ENCODE data around the gene CYB5A.

CYB5A gene

GRCh38 chr18:74252039-74252395, 39.7 kb downstream of the CYB5A start:
- Histone ChIP-seq H3K4me1 (ENCODE audit: low read length) (no peaks in the 10 kb centered on the region), H3K27ac (ENCODE audit: low read length) (no peak overlapping the region), H2AFZ (ENCODE audit: low read depth, low read length) (no peak overlapping the region), H3K27me3 (ENCODE audit: low read depth, low read length) (no peaks in the 10 kb centered on the region), H3K4me3 (ENCODE audit: low read length) (no peak overlapping the region), H3K9me3 (ENCODE audit: insufficient read depth, low read length) (no peaks in the 10 kb centered on the region), H3K79me2 (ENCODE audit: low read length) (no peaks in the 10 kb centered on the region), H3K4me2 (ENCODE audit: low read length) (no peak overlapping the region), H3K9ac (ENCODE audit: low read length) (no peak overlapping the region), H3K36me3 (replicated peaks; ENCODE audit: low read depth, low read length) (peaks cover 14% of the 10 kb centered on the region), H4K20me1 (ENCODE audit: insufficient read depth, low read length) (peaks cover 4% of the 10 kb centered on the region; the same call in 1 of the 2 replicates)
- TF ChIP-seq EZH2phosphoT487 (IDR thresholded peaks at IDR 0.05; ENCODE audit: low read depth) (no peak), CTCF (IDR thresholded peaks at IDR 0.05; ENCODE audit: low read depth, low read length) (no peak)

GRCh38 chr18:74251297-74252038, 40.3 kb downstream of the CYB5A start:
- no peak overlapping the region for H3K4me3 ChIP-seq (ENCODE audit: low read length)
- H3K9ac ChIP-seq (ENCODE audit: low read length) = no peak overlapping the region
- H3K79me2 ChIP-seq (ENCODE audit: low read length) = no peaks in the 10 kb centered on the region
- H3K36me3 ChIP-seq (replicated peaks; ENCODE audit: low read depth, low read length) = peaks cover 12% of the 10 kb centered on the region
- no peak overlapping the region for H3K4me2 ChIP-seq (ENCODE audit: low read length)
- TF ChIP-seq EZH2phosphoT487 (IDR thresholded peaks at IDR 0.05; ENCODE audit: low read depth) (no peak), CTCF (IDR thresholded peaks at IDR 0.05; ENCODE audit: low read depth, low read length) (no peak)
- no peaks in the 10 kb centered on the region for H3K27me3 ChIP-seq (ENCODE audit: low read depth, low read length)
- no peak overlapping the region for H3K27ac ChIP-seq (ENCODE audit: low read length)
- H3K4me1 ChIP-seq (ENCODE audit: low read length) = no peaks in the 10 kb centered on the region
- peaks cover 4% of the 10 kb centered on the region; the same call in 1 of the 2 replicates for H4K20me1 ChIP-seq (ENCODE audit: insufficient read depth, low read length)
- no peaks in the 10 kb centered on the region for H3K9me3 ChIP-seq (ENCODE audit: insufficient read depth, low read length)
- H2AFZ ChIP-seq (ENCODE audit: low read depth, low read length) = no peak overlapping the region

- Histone ChIP-seq H3K9ac (ENCODE audit: low read length) (no peak overlapping the region), H2AFZ (ENCODE audit: low read depth, low read length) (no peak overlapping the region), H3K27me3 (ENCODE audit: low read depth, low read length) (no peaks in the 10 kb centered on the region), H3K4me1 (ENCODE audit: low read length) (no peaks in the 10 kb centered on the region), H3K4me3 (ENCODE audit: low read length) (no peak overlapping the region), H3K9me3 (ENCODE audit: insufficient read depth, low read length) (no peaks in the 10 kb centered on the region), H3K79me2 (ENCODE audit: low read length) (no peaks in the 10 kb centered on the region), H3K27ac (ENCODE audit: low read length) (no peak overlapping the region), H3K36me3 (replicated peaks; ENCODE audit: low read depth, low read length) (peaks cover 5% of the 10 kb centered on the region), H3K4me2 (ENCODE audit: low read length) (no peak overlapping the region), H4K20me1 (ENCODE audit: insufficient read depth, low read length) (peaks cover 4% of the 10 kb centered on the region; the same call in 1 of the 2 replicates)
- TF ChIP-seq CTCF (IDR thresholded peaks at IDR 0.05; ENCODE audit: low read depth, low read length) (no peak), EZH2phosphoT487 (IDR thresholded peaks at IDR 0.05; ENCODE audit: low read depth) (no peak)
Measured at GRCh38 chr18:74250131-74250530, 41.6 kb downstream of the CYB5A start.

GRCh38 chr18:74249181-74249968, 42.4 kb downstream of the CYB5A start:
- Histone ChIP-seq H3K9me3 (ENCODE audit: insufficient read depth, low read length) (no peaks in the 10 kb centered on the region), H3K36me3 (replicated peaks; ENCODE audit: low read depth, low read length) (peaks cover 4% of the 10 kb centered on the region), H3K27me3 (ENCODE audit: low read depth, low read length) (peaks cover 6% of the 10 kb centered on the region), H3K4me3 (ENCODE audit: low read length) (no peak overlapping the region), H3K4me2 (ENCODE audit: low read length) (no peak overlapping the region), H3K27ac (ENCODE audit: low read length) (no peak overlapping the region), H3K4me1 (ENCODE audit: low read length) (no peaks in the 10 kb centered on the region), H4K20me1 (ENCODE audit: insufficient read depth, low read length) (peaks cover 4% of the 10 kb centered on the region; the same call in 1 of the 2 replicates), H3K9ac (ENCODE audit: low read length) (no peak overlapping the region), H3K79me2 (ENCODE audit: low read length) (no peaks in the 10 kb centered on the region), H2AFZ (ENCODE audit: low read depth, low read length) (no peak overlapping the region)
- no peak for TF ChIP-seq EZH2phosphoT487 (IDR thresholded peaks at IDR 0.05; ENCODE audit: low read depth)
- TF ChIP-seq CTCF (IDR thresholded peaks at IDR 0.05; ENCODE audit: low read depth, low read length) = no peak

Measured in OCI-LY3 (cell line).